Sigmoid colon (tissue), 7 donors: ENCODE measurements around the gene ARHGAP40. TPM values are rescaled to one million over a fixed set of nuclear protein-coding genes. Genes with fewer than 3 reads are reported as not detected.

ENCODE experiments used
- DNase-seq: peaks from one replicate; pipeline ENCODE4 v3.0.0-alpha.2; 2019
- H3K27ac ChIP-seq, 4 donors: fragments of 200-600 bp; sonication (generic); one replicate each; pipeline ENCODE4 v1.5.1; 2016 to 2019; ENCODE audit warnings: mild to moderate bottlenecking in 1 of 4
- H3K27me3 ChIP-seq, 3 donors: fragments of 200-600 bp; sonication (generic); one replicate each; pipeline ENCODE4 v1.5.1; 2019; ENCODE audit warnings: mild to moderate bottlenecking in 1 of 3
- H3K36me3 ChIP-seq, 4 donors: fragments of 200-600 bp; sonication (generic); one replicate each; pipeline ENCODE4 v1.5.1; 2016 to 2019
- H3K4me1 ChIP-seq, 4 donors: fragments of 200-600 bp; sonication (generic); one replicate each; pipeline ENCODE4 v1.5.1; 2017 to 2019
- H3K4me3 ChIP-seq, 4 donors: fragments of 200-600 bp; sonication (generic); one replicate each; pipeline ENCODE4 v1.5.1; 2017 to 2019; ENCODE audit warnings: mild to moderate bottlenecking in 2 of 4, moderate library complexity in 1 of 4
- H3K9me3 ChIP-seq, 4 donors: fragments of 200-600 bp in 3 of 4; sonication (generic) in 3 of 4; one replicate each; pipeline versions ENCODE4 v1.5.1 to v1.6.1; 2013 to 2019
- CTCF ChIP-seq, 4 experiments: fragments of 450-650 bp in 3 of 4; fragments of 200-600 bp in 1 of 4; IDR thresholded peaks; one replicate each; pipeline ENCODE4 v1.5.1; 2016 to 2019; ENCODE audit warnings: antibody characterized with exemption in 4 of 4, mild to moderate bottlenecking in 3 of 4, moderate library complexity in 2 of 4
- EP300 ChIP-seq, 4 donors: sonication (generic); formaldehyde crosslinking; IDR thresholded peaks; one replicate each; pipeline ENCODE4 v1.6.1; 2017; ENCODE audit warnings: antibody characterized with exemption in 4 of 4
- POLR2A ChIP-seq, 2 donors: fragments of 450-650 bp; IDR thresholded peaks; one replicate each; pipeline ENCODE4 v1.6.1; 2016; ENCODE audit warnings: antibody characterized with exemption in 2 of 2, mild to moderate bottlenecking in 2 of 2, moderate library complexity in 2 of 2
- POLR2AphosphoS5 ChIP-seq, 4 donors: sonication (generic); formaldehyde crosslinking; IDR thresholded peaks; one replicate each; pipeline ENCODE4 v1.6.1; 2017; ENCODE audit warnings: antibody characterized with exemption in 4 of 4
- WGBS, 2 donors: extraction: QIAGEN DNeasy Blood & Tissue Kit; methylation state at CpG; one replicate each; pipeline ENCODE4 v1.1.7; 2013; 5-methylcytosine and 5-hydroxymethylcytosine counted together
- intact Hi-C: fragments of 100-400 bp; cut with DNase I; formaldehyde crosslinking; loops from one replicate; pipeline ENCODE4 v1.15.1; 2023
- polyA plus RNA-seq, 3 donors: library from polyadenylated mRNA; stranded (reverse); fragments of 200-250 nt; gene quantifications; one replicate each; pipeline ENCODE4 v1.2.3, GENCODE V29; 2013
- total RNA-seq, 4 donors: library from RNA; depleted of rRNA; stranded (reverse); fragments of >200 nt; gene quantifications; one replicate each; pipeline ENCODE4 v1.1.0, GENCODE V29; 2016
- donor health status: healthy with polysubstance abuse.
- donor health status: Bipolar disorder and iron deficiency.
- donor health status: healthy.

ARHGAP40 gene
- total and polyA plus RNA-seq, 7 donors: not detected

GRCh38 chr20:38599410-38599882, 2.2 kb upstream of the ARHGAP40 start:
- 47 to 67% methylated on average over 9 of the region's 9 CpGs for WGBS, 2 donors
- DNase-seq: no peak
- intact Hi-C loops: no loop called here

GRCh38 chr20:38600057-38600456, 1.6 kb upstream of the ARHGAP40 start:
- H3K9me3 ChIP-seq: no peaks in the 10 kb centered on the region
- peaks cover 0 to 8% (median 2%) of the 10 kb centered on the region in 4 donors for H3K4me1 ChIP-seq
- no peak overlapping the region for H3K4me3 ChIP-seq
- no peaks in the 10 kb centered on the region for H3K36me3 ChIP-seq
- peaks cover 22 to 50% (median 26%) of the 10 kb centered on the region in 3 donors for H3K27me3 ChIP-seq
- no peak overlapping the region for H3K27ac ChIP-seq
- WGBS, 2 donors: 94 to 95% methylated on average over 1 of the region's 1 CpG
- DNase-seq: no peak
- no peak for TF ChIP-seq POLR2A (IDR thresholded peaks at IDR 0.05)
- no peak for TF ChIP-seq CTCF (IDR thresholded peaks at IDR 0.05)
- no peak for TF ChIP-seq EP300 (IDR thresholded peaks at IDR 0.05)
- no peak for TF ChIP-seq POLR2AphosphoS5 (IDR thresholded peaks at IDR 0.05)
- intact Hi-C loops: no loop called here

More at GRCh38 chr20:38599410-38599882, 2.2 kb upstream of the ARHGAP40 start:
- Histone ChIP-seq H3K4me1 (peaks cover 0 to 8% (median 2%) of the 10 kb centered on the region in 4 donors), H3K36me3 (no peaks in the 10 kb centered on the region), H3K27me3 (peaks cover 22 to 44% (median 26%) of the 10 kb centered on the region in 3 donors), H3K27ac (no peak overlapping the region), H3K9me3 (no peaks in the 10 kb centered on the region), H3K4me3 (no peak overlapping the region)
- TF ChIP-seq CTCF (IDR thresholded peaks at IDR 0.05) (no peak), POLR2A (IDR thresholded peaks at IDR 0.05) (no peak), POLR2AphosphoS5 (IDR thresholded peaks at IDR 0.05) (no peak), EP300 (IDR thresholded peaks at IDR 0.05) (no peak)

GRCh38 chr20:38602185-38602581, 574 bp downstream of the ARHGAP40 start:
- no peak overlapping the region for H3K27ac ChIP-seq
- no peaks in the 10 kb centered on the region for H3K9me3 ChIP-seq
- H3K4me3 ChIP-seq: no peak overlapping the region
- 37 to 52% methylated on average over 5 of the region's 5 CpGs for WGBS, 2 donors
- H3K27me3 ChIP-seq: peaks cover 22 to 68% (median 26%) of the 10 kb centered on the region in 3 donors
- H3K4me1 ChIP-seq: peaks cover 0 to 8% (median 2%) of the 10 kb centered on the region in 4 donors
- intact Hi-C loops: no loop called here
- no peak for DNase-seq
- no peaks in the 10 kb centered on the region for H3K36me3 ChIP-seq
- TF ChIP-seq CTCF (IDR thresholded peaks at IDR 0.05) (no peak), EP300 (IDR thresholded peaks at IDR 0.05) (no peak), POLR2A (IDR thresholded peaks at IDR 0.05) (no peak), POLR2AphosphoS5 (IDR thresholded peaks at IDR 0.05) (no peak)

GRCh38 chr20:38603286-38603685, 1.7 kb downstream of the ARHGAP40 start:
- H3K27me3 ChIP-seq: peaks cover 22 to 72% (median 26%) of the 10 kb centered on the region in 3 donors

GRCh38 chr20:38604873-38605303, 3.3 kb downstream of the ARHGAP40 start:
- Histone ChIP-seq H3K4me1 (peaks cover 0 to 8% (median 2%) of the 10 kb centered on the region in 4 donors), H3K4me3 (no peak overlapping the region), H3K27ac (no peak overlapping the region), H3K36me3 (no peaks in the 10 kb centered on the region), H3K9me3 (no peaks in the 10 kb centered on the region), H3K27me3 (peaks cover 22 to 72% (median 26%) of the 10 kb centered on the region in 3 donors)
- no peak for DNase-seq
- no peak for TF ChIP-seq POLR2AphosphoS5 (IDR thresholded peaks at IDR 0.05)
- no peak for TF ChIP-seq EP300 (IDR thresholded peaks at IDR 0.05)
- TF ChIP-seq CTCF (IDR thresholded peaks at IDR 0.05): no peak
- no peak for TF ChIP-seq POLR2A (IDR thresholded peaks at IDR 0.05)
- WGBS, 2 donors: 18 to 49% methylated on average over 4 of the region's 4 CpGs
- intact Hi-C loops: no loop called here

More at GRCh38 chr20:38603286-38603685, 1.7 kb downstream of the ARHGAP40 start:
- H3K4me3 ChIP-seq: no peak overlapping the region
- TF ChIP-seq EP300 (IDR thresholded peaks at IDR 0.05) (no peak), POLR2A (IDR thresholded peaks at IDR 0.05) (no peak)
- intact Hi-C loops: no loop called here
- 62 to 82% methylated on average over 3 of the region's 3 CpGs for WGBS, 2 donors
- no peaks in the 10 kb centered on the region for H3K9me3 ChIP-seq
- H3K4me1 ChIP-seq: peaks cover 0 to 8% (median 2%) of the 10 kb centered on the region in 4 donors
- H3K36me3 ChIP-seq: no peaks in the 10 kb centered on the region
- DNase-seq: no peak
- H3K27ac ChIP-seq: no peak overlapping the region
